K562 (cell line): Measurements from ENCODE around the gene MEIS2. TPM values are rescaled to one million over a fixed set of nuclear protein-coding genes. Genes with fewer than 3 reads are reported as not detected.

Experiments
- MAFG ChIP-seq: fragments of 450-650 bp; conservative IDR thresholded peaks from 2 replicates; pipeline ENCODE4 v1.6.1; 2016; ENCODE audit warnings: missing genetic modification characterization, missing compliant biosample characterization
- RBM14 ChIP-seq: fragments of 200-400 bp; formaldehyde crosslinking; IDR thresholded peaks from 2 replicates; pipeline ENCODE4 v1.6.1; 2018; ENCODE audit warnings: low read depth, mild to moderate bottlenecking, low read length, moderate library complexity, borderline replicate concordance; ENCODE audit not compliant: insufficient read depth
- polyA plus RNA-seq, 8 experiments: library from polyadenylated mRNA; depleted of rRNA in 4 of 8; stranded (reverse) in 5 of 8; unstranded in 3 of 8; fragments of >200 nt; fragmentation: Nextera tagmentation in 2 of 8; fragmentation: Illumina TruSeq in 1 of 8; extraction: Ambion mirVana in 2 of 8; extraction: Trizol in 1 of 8; gene quantifications; 2 replicates each; pipeline versions ENCODE4 v1.2.1 to v1.2.3, GENCODE V29; 2011 to 2014; ENCODE audit warnings: inconsistent platforms in 1 of 8, missing spikeins in 1 of 8
- total RNA-seq, 7 experiments: library from RNA; depleted of rRNA in 6 of 7; stranded (reverse); fragments of >200 nt in 6 of 7; fragmentation: Illumina TruSeq in 2 of 7; extraction: Trizol in 2 of 7; gene quantifications; 2 replicates each; pipeline versions ENCODE4 v1.2.1 to v1.2.3, GENCODE V29; 2011 to 2021; ENCODE audit warnings: low replicate concordance in 1 of 7
- TF ChIP-seq, protein P1 (sequence below), 2 experiments: fragments of 450-650 bp; IDR thresholded peaks; 2 replicates each; pipeline ENCODE4 v1.6.1; 2016; ENCODE audit warnings: mild to moderate bottlenecking in 2 of 2, borderline replicate concordance in 1 of 2, low read depth in 1 of 2, moderate library complexity in 1 of 2

The MEIS2 gene
- total and polyA plus RNA-seq, 9 of the 15 experiments (the other 6 are each of a cell fraction or from before 2014, with no cell fraction given) = 7.5 to 64.2 (median 22.3) TPM

GRCh38 chr15:36988947-36989346 is 111.4 kb downstream of the MEIS2 start (continued):
- TF ChIP-seq, protein P1, sequence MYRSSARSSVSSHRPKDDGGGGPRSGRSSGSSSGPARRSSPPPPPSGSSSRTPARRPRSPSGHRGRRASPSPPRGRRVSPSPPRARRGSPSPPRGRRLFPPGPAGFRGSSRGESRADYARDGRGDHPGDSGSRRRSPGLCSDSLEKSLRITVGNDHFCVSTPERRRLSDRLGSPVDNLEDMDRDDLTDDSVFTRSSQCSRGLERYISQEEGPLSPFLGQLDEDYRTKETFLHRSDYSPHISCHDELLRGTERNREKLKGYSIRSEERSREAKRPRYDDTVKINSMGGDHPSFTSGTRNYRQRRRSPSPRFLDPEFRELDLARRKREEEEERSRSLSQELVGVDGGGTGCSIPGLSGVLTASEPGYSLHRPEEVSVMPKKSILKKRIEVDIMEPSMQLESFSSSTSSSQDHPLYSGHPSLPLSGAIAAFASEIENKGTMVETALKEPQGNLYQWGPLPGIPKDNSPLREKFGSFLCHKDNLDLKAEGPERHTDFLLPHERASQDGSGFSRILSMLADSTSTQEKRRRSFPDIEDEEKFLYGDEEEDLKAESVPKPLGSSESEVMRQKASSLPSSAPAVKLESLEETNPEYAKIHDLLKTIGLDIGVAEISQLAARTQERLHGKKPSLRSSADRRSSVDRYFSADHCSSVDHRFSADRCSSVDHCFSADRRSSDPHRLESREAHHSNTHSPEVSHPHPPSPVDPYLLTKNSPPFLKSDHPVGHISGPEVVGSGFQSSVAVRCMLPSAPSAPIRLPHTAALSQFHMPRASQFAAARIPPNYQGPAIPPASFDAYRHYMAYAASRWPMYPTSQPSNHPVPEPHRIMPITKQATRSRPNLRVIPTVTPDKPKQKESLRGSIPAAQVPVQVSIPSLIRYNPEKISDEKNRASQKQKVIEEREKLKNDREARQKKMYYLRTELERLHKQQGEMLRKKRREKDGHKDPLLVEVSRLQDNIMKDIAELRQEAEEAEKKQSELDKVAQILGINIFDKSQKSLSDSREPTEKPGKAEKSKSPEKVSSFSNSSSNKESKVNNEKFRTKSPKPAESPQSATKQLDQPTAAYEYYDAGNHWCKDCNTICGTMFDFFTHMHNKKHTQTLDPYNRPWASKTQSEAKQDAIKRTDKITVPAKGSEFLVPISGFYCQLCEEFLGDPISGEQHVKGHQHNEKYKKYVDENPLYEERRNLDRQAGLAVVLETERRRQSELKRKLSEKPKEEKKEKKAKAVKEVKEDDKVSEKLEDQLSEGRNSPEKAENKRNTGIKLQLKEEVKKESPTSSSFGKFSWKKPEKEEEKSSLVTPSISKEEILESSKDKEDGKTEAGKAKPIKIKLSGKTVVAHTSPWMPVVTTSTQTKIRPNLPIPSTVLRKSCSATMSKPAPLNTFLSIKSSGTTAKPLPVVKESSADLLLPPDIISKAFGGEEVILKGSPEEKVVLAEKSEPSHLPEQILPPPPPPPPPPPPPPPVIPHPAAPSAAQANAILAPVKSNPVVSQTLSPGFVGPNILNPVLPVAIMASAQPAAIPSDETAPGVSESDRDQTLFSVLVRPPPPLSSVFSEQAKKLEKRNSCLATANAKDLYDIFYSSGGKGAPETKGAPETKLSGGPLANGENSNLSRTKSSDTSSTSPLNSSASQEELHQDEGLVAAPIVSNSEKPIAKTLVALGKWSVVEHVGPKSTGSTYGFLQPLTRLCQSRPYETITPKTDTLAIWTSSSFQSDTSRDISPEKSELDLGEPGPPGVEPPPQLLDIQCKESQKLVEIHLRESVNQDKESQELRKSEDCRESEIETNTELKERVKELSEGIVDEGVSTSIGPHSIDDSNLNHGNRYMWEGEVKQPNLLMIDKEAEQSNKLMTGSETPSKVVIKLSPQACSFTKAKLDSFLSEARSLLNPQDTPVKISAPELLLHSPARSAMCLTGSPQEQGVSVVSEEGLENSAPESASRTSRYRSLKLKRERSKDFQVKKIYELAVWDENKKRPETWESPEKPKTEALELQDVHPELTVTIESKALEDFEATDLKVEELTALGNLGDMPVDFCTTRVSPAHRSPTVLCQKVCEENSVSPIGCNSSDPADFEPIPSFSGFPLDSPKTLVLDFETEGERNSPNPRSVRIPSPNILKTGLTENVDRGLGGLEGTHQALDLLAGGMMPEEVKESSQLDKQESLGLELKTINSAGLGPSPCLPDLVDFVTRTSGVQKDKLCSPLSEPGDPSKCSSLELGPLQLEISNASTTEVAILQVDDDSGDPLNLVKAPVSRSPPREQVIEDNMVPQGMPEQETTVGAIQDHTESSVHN (IDR thresholded peaks at IDR 0.05; ENCODE audit: borderline replicate concordance in 1 of 2, low read depth in 1 of 2) = no peak
- TF ChIP-seq RBM14 (no peak), MAFG (tag) (peak; percentile 66)
